ENCODE results near the gene KAT6B. TPM values are rescaled to one million over a fixed set of nuclear protein-coding genes. Genes with fewer than 3 reads are reported as not detected.

The KAT6B gene
- total and polyA plus RNA-seq, 2 experiments from 2014 or later = 7.7 to 12.4 TPM

DNA sequence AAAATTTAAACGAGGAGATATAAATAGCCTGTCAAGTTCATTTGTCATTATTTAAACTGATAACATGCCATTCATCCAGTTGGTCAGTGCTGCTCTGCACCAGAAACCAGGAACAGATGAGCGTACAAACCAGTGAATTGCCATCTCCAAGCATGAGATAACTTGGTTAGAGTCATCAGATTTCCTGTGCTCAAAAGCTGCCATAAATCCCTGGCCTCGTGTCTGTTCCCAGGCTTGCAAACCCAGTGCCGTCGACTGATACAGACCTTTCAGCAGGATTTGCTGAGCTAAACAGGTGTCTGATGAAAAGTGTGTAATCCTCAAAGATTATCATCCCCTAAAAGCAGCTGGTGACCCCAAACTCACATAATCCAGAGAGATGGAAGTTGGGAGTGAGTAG is 189.0 kb downstream of the KAT6B start:
- no peak overlapping the region for H3K27ac ChIP-seq
- in situ Hi-C loops (cut with MboI) = no loop called here
- 70 to 71% methylated on average over 5 of the region's 5 CpGs for WGBS, 2 experiments (ENCODE audit: low coverage in 1 of 2, low lambda C conversion rate in 2 of 2, missing lambda C conversion rate in 2 of 2)

DNA sequence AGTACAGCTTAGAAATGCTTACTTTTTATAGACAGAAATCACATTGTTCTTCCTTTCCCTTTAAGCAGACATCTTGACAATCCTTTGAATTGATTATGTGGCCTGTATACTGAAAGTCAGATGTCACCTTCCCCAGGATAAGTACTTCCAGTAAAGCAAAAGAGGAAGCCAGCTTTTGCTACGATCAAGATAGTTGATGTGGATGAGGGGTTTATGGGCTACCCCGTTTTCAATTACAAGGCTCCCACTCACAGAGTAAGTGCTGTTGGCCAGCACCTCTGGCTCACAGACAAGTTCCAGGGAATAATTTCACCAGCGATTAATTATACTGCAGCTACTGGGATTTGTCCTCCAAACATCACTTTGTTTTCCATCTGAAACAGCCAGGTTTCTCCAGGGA is 189.9 kb downstream of the KAT6B start:
- H3K4me2 ChIP-seq (ENCODE audit: unreplicated experiment) = no peak overlapping the region
- no peak overlapping the region for H3K27ac ChIP-seq
- H3K9ac ChIP-seq = no peak overlapping the region
- no peaks in the 10 kb centered on the region for H3K79me2 ChIP-seq (ENCODE audit: insufficient read depth)
- H3K9me3 ChIP-seq (ENCODE audit: low read depth) = no peaks in the 10 kb centered on the region
- no peaks in the 10 kb centered on the region; the same call in 1 of the 2 replicates for H3F3A ChIP-seq (ENCODE audit: insufficient read depth)
- no peak for DNase-seq
- in situ Hi-C loops (cut with MboI) = no loop called here
- no peaks in the 10 kb centered on the region for H4K20me1 ChIP-seq (ENCODE audit: insufficient read depth)
- TF ChIP-seq EZH2phosphoT487 (IDR thresholded peaks at IDR 0.05; ENCODE audit: insufficient read depth, low read depth) = no peak
- TF ChIP-seq EZH2 (IDR thresholded peaks at IDR 0.05; ENCODE audit: insufficient read depth, poor library complexity, severe bottlenecking) = no peak
- no peak overlapping the region for H2AFZ ChIP-seq
- no peaks in the 10 kb centered on the region for H3K9me2 ChIP-seq (ENCODE audit: insufficient read depth)
- no peak overlapping the region for H3K4me3 ChIP-seq
- no peaks in the 10 kb centered on the region for H3K4me1 ChIP-seq (ENCODE audit: insufficient read depth)
- H3K36me3 ChIP-seq (ENCODE audit: low read depth) = peaks cover 8% of the 10 kb centered on the region; the same call in 1 of the 2 replicates
- WGBS, 2 experiments (ENCODE audit: low coverage in 1 of 2, low lambda C conversion rate in 2 of 2, missing lambda C conversion rate in 2 of 2) = 13 to 14% methylated on average over 3 of the region's 3 CpGs
- H3K27me3 ChIP-seq (replicated peaks; ENCODE audit: insufficient read depth) = no peaks in the 10 kb centered on the region

More for the DNA sequence above, 189.0 kb downstream of the KAT6B start:
- no peaks in the 10 kb centered on the region for H3K79me2 ChIP-seq (ENCODE audit: insufficient read depth)
- no peaks in the 10 kb centered on the region for H3F3A ChIP-seq (ENCODE audit: insufficient read depth)
- H3K9me3 ChIP-seq (ENCODE audit: low read depth) = no peaks in the 10 kb centered on the region
- H3K4me1 ChIP-seq (ENCODE audit: insufficient read depth) = no peaks in the 10 kb centered on the region
- H3K9me2 ChIP-seq (ENCODE audit: insufficient read depth) = no peaks in the 10 kb centered on the region
- no peak for TF ChIP-seq EZH2 (IDR thresholded peaks at IDR 0.05; ENCODE audit: insufficient read depth, poor library complexity, severe bottlenecking)
- no peak for TF ChIP-seq EZH2phosphoT487 (IDR thresholded peaks at IDR 0.05; ENCODE audit: insufficient read depth, low read depth)
- no peaks in the 10 kb centered on the region for H3K36me3 ChIP-seq (ENCODE audit: low read depth)
- no peak overlapping the region for H3K4me3 ChIP-seq
- no peaks in the 10 kb centered on the region for H3K27me3 ChIP-seq (replicated peaks; ENCODE audit: insufficient read depth)
- DNase-seq = peak; percentile 2
- H3K4me2 ChIP-seq (ENCODE audit: unreplicated experiment) = no peak overlapping the region
- no peak overlapping the region for H2AFZ ChIP-seq
- H3K9ac ChIP-seq = no peak overlapping the region
- no peaks in the 10 kb centered on the region for H4K20me1 ChIP-seq (ENCODE audit: insufficient read depth)

DNA sequence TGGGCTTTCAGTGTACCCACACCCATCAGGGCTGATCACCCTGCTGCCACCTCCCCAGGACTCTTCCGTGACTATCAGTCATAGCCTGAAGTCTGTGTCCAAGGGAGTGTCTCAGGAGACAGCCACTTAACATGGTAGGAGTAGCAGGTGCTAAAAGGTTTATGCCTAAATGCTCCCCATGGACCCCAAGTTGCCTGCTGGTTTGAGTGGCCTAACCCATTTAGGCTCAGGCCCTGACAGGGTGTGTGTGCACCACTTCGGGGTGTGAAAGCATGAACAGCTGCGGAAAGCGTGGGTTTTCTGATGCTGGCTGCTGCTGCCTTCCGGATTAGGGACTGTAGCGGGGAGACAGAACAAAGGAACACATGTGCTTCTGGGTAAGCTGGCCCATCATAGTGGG is 191.9 kb downstream of the KAT6B start:
- in situ Hi-C loops (cut with MboI) = no loop called here
- DNase-seq = no peak
- Histone ChIP-seq H3K4me3 (no peak overlapping the region), H3K9ac (no peak overlapping the region), H3K27me3 (replicated peaks; ENCODE audit: insufficient read depth) (no peaks in the 10 kb centered on the region), H3K9me3 (ENCODE audit: low read depth) (no peaks in the 10 kb centered on the region), H3K4me1 (ENCODE audit: insufficient read depth) (no peaks in the 10 kb centered on the region), H3K27ac (no peak overlapping the region), H3F3A (ENCODE audit: insufficient read depth) (no peaks in the 10 kb centered on the region; the same call in 1 of the 2 replicates), H3K4me2 (ENCODE audit: unreplicated experiment) (no peak overlapping the region), H3K79me2 (ENCODE audit: insufficient read depth) (no peaks in the 10 kb centered on the region), H4K20me1 (ENCODE audit: insufficient read depth) (no peaks in the 10 kb centered on the region), H3K36me3 (ENCODE audit: low read depth) (peaks cover 9% of the 10 kb centered on the region; the same call in 1 of the 2 replicates), H2AFZ (no peak overlapping the region), H3K9me2 (ENCODE audit: insufficient read depth) (no peaks in the 10 kb centered on the region)
- TF ChIP-seq EZH2phosphoT487 (IDR thresholded peaks at IDR 0.05; ENCODE audit: insufficient read depth, low read depth) (no peak), EZH2 (IDR thresholded peaks at IDR 0.05; ENCODE audit: insufficient read depth, poor library complexity, severe bottlenecking) (no peak)
- 97% methylated on average over 6 of the region's 6 CpGs for WGBS, 2 experiments (ENCODE audit: low coverage in 1 of 2, low lambda C conversion rate in 2 of 2, missing lambda C conversion rate in 2 of 2)

DNA sequence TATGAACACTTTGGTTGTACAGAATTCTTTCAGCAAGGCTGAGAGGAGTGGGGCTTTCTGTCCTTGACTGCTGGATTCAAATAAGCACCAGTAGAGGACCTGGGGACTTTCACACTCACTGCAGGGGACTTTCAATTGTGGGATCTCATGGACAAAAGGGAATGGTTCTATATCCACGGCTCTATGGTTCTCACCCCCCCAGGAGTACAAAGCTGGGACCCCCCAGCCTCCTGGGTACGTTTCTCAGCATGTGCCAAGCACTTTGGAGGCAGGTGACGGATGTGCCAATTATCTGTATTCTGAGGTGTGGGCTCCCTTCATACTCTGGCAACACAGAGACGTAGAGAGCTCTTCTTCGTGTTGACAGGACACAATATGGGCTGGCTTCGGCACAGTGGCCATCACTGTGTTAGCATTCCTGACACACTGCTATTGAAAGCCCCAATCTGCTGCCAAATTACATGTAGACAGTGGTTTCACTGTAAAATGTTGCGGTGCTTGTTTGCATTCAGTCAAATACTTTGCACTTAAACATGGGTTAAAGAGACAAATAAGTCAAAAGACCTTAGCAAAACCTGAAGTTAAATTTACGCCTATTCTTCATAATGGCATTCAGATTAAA is 192.4 kb downstream of the KAT6B start:
- H3K4me3 ChIP-seq = no peak overlapping the region
- TF ChIP-seq EZH2 (IDR thresholded peaks at IDR 0.05; ENCODE audit: insufficient read depth, poor library complexity, severe bottlenecking) (no peak), EZH2phosphoT487 (IDR thresholded peaks at IDR 0.05; ENCODE audit: insufficient read depth, low read depth) (no peak)
- no peak overlapping the region; the same call in 1 of the 2 replicates for H2AFZ ChIP-seq
- no peak for DNase-seq
- H3K27ac ChIP-seq = no peak overlapping the region
- no peaks in the 10 kb centered on the region for H3K9me2 ChIP-seq (ENCODE audit: insufficient read depth)
- no peaks in the 10 kb centered on the region for H3K9me3 ChIP-seq (ENCODE audit: low read depth)
- no peaks in the 10 kb centered on the region; the same call in 1 of the 2 replicates for H3F3A ChIP-seq (ENCODE audit: insufficient read depth)
- H3K79me2 ChIP-seq (ENCODE audit: insufficient read depth) = no peaks in the 10 kb centered on the region
- peaks cover 9% of the 10 kb centered on the region; the same call in 1 of the 2 replicates for H3K36me3 ChIP-seq (ENCODE audit: low read depth)
- H3K4me1 ChIP-seq (ENCODE audit: insufficient read depth) = no peaks in the 10 kb centered on the region
- H3K4me2 ChIP-seq (ENCODE audit: unreplicated experiment) = no peak overlapping the region
- whole genome bisulfite sequencing, 2 experiments (ENCODE audit: low coverage in 1 of 2, low lambda C conversion rate in 2 of 2, missing lambda C conversion rate in 2 of 2) = 68 to 78% methylated on average over 8 of the region's 8 CpGs
- in situ Hi-C loops (cut with MboI) = no loop called here
- H3K9ac ChIP-seq = no peak overlapping the region
- no peaks in the 10 kb centered on the region for H4K20me1 ChIP-seq (ENCODE audit: insufficient read depth)
- H3K27me3 ChIP-seq (replicated peaks; ENCODE audit: insufficient read depth) = no peaks in the 10 kb centered on the region
